ENCODE results near the gene NOX5.

- TF ChIP-seq POLR2A (IDR thresholded peaks at IDR 0.05; ENCODE audit: low read depth, low read length) (no peak), POLR2AphosphoS5 (IDR thresholded peaks at IDR 0.05; ENCODE audit: low read depth, low read length) (no peak), TAF1 (IDR thresholded peaks at IDR 0.05; ENCODE audit: borderline replicate concordance, low read depth, low read length) (no peak)
Observed at GRCh38 chr15:68983961-68984481, 30.5 kb upstream of the NOX5 start.

All from GM12892 (cell line).